ELR (cell line): ENCODE results near the gene SMURF1.

ENCODE experiments used
- DNase-seq: peaks from one replicate; pipeline ENCODE4 v3.0.0-alpha.2; 2015; ENCODE audit warnings: low read depth

The SMURF1 gene

DNA sequence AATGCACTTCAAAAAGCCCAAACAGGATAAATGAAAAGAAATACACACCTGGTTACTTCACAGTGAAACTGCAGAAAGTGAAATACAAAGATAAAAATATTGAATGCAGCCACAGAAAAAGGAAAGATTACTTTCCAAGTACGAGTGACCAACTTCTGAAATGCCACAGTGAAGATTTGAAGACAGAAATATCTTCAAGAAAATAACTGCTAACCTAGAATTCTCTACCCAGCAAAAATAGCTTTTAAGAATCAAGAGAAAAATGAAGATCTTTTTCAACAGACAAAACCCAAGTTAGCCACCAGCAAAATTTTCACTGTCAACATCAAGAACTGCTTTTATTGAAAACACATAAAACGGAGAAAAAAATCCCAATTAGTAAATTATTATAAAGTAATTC, 46.2 kb downstream of the SMURF1 start:
- DNase-seq = no peak

DNA sequence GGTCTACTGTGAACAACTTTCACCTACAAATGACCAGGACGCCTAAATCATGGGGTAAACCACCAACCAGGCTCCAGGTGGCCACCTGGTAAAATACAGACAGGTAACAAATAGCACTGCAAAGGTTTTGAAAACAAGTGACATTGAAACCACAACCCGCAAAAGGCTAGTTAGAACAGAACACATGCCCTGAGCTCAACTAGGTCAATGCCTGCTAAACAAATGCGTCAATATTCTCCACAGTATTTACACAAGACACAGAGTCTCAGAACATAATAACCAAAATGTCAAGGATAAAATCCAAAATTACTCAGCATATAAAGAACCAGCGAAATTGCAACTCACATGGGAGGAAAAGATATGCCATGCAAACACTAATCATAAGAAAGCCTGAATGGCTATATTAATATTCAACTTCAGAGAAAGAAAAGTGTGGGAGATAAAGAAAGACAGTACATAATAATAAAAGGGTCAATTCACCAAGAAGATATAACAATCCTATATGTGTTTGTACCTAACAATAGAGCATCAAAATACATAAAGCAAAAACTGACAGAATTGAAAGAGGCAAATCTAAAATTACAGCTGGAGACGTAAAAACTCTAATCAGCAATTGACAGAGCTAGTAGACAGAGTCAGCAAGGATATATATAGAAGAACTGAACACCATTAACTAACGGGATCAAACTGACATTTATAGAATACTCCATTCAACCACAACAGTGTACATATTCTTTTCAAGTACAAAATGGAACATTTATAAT, 47.6 kb downstream of the SMURF1 start:
- DNase-seq = no peak

- DNase-seq = no peak
Observed at GRCh38 chr7:99095698-99096097, 48.2 kb downstream of the SMURF1 start.

DNA sequence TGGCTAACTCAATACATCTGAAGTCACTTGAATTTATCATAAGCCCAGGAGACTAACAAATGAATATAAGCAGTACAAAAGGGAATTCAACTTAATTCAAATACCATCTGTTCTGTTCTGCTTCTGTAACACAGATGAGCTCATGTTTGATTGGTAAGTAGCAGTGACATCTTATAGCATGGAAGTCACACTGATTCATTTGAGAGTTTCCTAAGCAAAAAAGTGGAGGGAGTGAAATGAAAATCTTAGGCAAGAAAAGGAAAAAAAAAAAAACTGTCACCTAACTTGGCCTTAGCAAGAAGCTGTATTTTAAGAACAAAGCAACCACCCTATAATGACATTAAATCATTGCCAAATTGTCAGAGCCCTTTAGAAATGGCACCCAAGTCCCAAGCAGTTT, 49.5 kb downstream of the SMURF1 start:
- no peak for DNase-seq

DNA sequence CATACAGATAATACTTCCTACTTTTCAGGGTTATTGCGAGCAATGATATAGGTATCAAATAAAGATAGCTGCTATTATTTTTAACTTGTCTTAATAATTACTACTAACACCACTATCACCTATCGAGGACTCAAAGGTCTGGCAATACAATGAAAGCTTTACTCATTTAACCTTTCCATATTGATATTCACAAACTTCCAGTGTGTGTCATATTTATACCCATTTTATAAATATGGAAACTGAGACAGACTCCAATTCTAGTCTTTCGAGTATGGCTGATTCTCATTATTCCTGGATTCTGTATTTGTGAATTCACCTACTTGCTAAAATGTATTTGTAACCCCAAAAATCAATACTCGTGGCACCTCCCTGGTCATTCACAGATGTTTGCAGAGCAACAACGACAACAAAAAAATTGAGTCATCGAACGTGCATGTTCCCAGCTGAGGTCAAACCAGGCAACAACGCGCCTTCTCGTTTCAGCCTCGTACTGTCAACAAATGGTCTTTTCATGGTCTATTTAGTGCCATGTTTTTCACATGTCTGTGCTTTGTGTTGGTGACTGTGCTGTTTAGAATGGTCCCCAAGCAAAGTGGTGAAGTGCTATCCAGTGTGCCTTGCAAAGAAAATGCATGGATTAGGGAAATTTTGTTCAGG, 51.7 kb downstream of the SMURF1 start:
- DNase-seq = no peak

DNA sequence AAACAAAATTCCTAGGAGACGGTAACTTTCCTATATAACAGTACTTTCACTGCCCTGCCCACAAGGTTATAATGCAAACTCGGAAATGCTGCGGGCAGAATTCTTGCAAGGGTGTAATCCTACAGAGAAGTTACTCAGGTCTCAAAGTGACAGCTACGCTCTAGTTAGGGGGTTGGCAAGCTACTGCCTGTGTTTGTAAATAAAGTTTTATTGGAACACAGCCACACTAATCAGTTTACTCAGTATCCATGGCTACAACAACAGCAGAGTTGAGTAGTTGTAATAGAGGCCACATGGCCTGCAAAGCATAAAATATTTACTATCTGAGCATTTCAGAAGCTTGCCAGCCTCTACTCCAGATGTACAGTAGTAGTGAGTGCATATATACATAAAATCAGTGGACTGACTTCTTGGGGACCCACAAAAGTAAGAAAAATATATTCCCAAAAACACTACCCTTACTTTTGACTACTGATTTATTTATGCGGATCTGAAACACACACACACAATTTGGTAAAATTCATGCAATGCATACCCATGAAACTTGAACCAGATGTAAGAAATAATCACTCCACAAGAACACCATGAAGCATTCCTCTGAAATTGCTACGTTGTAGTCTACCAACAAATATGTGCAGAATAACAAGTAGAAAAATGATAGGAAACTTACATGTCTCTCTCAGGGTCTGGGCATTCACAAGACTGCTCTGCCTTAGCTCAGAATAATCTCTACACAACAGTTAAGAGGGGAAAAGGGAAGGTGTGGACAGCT, 53.0 kb downstream of the SMURF1 start:
- no peak for DNase-seq

DNA sequence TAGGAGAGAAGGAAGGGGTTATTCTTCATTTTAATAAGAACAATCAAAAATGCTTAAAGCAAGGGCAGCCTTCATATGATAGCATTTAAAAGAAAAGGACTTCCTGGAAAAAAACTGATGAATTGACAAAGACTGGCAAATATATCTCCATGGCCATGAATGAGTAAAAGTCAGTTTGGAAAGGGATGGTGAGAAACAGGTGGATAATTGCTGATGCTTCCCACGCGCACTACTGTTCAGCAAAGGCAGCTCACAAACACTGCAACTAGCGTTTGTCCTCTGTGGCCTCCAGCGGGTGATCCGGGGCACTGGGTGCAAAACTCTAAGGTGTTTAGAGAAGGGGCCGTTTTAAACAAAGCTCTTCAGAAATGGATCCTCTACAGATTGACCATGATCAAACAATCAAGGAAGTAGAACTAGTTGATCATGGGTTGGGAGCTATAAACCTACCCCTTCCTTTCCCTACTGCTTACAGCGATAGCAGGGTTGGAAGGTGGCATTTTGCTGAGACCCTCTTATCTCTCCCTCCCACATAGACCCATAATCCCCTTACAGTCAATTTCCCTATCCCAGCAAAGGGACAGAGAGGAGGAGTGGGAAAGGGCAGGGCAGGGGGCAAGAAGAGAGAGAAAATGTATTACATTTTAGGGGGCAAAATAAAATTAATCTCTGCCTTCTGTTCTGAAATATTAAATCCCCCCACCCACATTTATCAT, 53.8 kb downstream of the SMURF1 start:
- DNase-seq = no peak

DNA sequence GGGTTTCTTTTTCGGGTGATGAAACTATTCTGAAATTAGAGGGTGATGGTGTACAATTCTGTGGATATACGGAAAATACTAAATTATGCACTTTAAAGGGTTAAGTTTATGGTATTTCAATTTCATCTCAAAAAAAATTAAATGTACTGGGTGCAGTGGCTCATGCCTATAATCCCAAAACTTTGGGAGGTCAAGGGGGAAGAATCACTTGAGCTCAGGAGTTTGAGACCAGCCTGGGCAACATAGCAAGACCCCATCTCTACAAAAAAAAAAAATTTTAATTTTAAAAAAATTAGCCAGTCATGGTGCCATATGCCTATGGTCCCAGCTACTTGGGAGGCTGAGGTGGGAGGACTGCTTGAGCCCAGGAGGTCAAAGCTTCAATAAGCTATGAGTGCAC, 57.0 kb downstream of the SMURF1 start:
- DNase-seq = no peak

DNA sequence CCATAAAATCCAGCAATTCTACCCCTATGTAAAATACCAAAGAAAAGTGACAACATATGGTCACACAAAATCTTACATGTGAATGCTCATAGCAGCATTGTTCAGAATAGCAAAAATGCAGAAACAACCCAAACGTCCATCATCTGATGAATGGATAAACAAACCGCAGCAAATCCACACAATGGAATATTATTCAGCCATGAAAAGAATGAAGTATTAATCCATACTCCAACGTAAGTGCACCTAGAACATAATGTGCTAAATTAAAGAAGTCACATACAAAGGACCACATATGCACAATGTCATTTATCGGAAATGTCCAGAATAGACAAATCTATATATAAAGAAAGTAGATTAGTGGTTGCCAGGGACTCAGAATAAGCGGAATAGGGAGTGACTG, 57.4 kb downstream of the SMURF1 start:
- no peak for DNase-seq

GRCh38 chr7:99083733-99084132, 60.2 kb downstream of the SMURF1 start:
- DNase-seq = no peak

DNA sequence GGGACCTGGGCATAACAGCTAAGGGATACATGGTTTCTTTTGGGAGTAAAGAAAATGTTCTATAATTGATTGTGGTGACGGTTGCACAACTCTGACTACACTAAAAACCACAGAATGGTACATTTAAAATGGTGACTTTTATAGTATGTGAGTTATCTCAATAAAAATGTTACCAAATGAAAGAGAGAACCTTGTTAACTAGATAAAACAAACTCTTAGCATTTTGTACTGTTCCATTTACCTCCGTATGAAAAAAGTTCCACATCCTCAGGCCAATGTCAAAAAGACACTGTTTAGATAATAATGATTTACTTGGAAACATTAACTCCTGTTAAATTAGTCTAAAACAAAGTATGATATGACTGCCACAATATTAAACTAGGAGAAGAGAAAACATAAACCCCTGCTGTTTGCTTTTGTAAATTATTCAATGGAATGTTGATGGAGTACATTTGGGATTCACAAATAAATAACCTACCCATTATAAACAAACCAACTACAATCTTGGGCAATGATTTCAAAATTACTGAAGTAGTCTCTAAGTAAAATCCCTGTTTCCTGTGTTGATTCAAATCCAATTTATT, 60.7 kb downstream of the SMURF1 start:
- DNase-seq = no peak

- no peak for DNase-seq
Observed at GRCh38 chr7:99080679-99081078, 63.2 kb downstream of the SMURF1 start.

GRCh38 chr7:99079104-99079503, 64.8 kb downstream of the SMURF1 start:
- no peak for DNase-seq

- DNase-seq = no peak
Observed at GRCh38 chr7:99078416-99078815, 65.5 kb downstream of the SMURF1 start.

DNA sequence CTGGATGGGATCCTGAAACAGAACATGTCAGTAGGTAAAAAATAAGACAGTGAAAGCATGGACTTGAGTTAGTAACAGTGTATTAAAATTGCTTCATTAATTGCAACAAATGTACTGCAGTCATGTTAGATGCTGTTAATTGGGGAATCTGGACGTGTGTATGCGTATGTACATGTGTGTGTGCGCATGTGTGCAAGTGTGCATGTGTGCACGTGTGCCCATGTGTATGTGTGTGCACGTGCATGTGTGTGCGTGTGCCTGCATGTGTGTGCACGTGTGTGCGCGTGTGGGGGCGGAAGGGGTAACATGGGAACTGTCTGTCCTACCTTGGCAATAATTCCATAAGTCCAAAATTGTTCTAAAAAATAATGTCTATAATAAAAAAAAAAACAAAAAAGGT, 67.3 kb downstream of the SMURF1 start:
- no peak for DNase-seq

GRCh38 chr7:99073839-99074446, 70.0 kb downstream of the SMURF1 start:
- no peak for DNase-seq

- DNase-seq = no peak
Observed at GRCh38 chr7:99072126-99072525, 71.8 kb downstream of the SMURF1 start.

DNA sequence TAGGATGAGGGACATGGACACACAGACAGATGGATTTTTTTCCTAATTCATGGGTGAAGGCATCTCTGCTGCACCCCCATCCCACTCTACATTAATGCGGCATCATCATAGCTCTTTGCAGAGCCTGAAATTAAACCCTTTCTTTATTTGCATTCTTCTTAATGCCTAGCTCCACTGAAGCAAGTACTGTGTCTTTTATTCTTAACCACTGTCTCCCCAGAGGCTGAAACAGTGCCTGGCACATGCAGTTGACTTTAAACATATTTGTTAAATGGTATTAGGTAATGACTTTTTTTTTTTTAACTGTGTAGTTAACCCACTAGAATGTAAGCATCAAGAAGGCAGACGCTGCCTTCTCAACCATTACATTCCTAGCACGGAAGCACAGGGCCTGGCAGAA, 73.5 kb downstream of the SMURF1 start:
- no peak for DNase-seq

- DNase-seq = no peak
Observed at GRCh38 chr7:99061001-99061776, 82.7 kb downstream of the SMURF1 start.

GRCh38 chr7:99054781-99055180, 89.1 kb downstream of the SMURF1 start:
- no peak for DNase-seq

GRCh38 chr7:99050971-99051370, 92.9 kb downstream of the SMURF1 start:
- no peak for DNase-seq
